HCT116 (cell line): ENCODE data around the gene PIGN. TPM values are rescaled to one million over a fixed set of nuclear protein-coding genes. Genes with fewer than 3 reads are reported as not detected.

Experiments used
- ATAC-seq: fragments of 200-7000 bp; cut with Tn5 transposase; 2 replicates; pipeline ENCODE4 v1.9.1; 2020; ENCODE audit warnings: mild to moderate bottlenecking, moderate library complexity
- BruUV-seq: library from RNA; stranded (reverse); fragments of 400-500 nt; replicated peaks from 2 replicates; lab custom pipeline; 2021; lab: Mats Ljungman, UMichigan
- CTCF ChIA-PET: fragments of 300-600 bp; sonication (Branson Sonifier 250); formaldehyde crosslinking; loops from one replicate; lab custom pipeline; 2021; ENCODE audit warnings: antibody characterized with exemption; lab: Charles Lee
- POLR2A ChIA-PET: fragments of 300-600, 350-600 bp; sonication (Branson Sonifier 250); formaldehyde crosslinking; loops from one replicate; lab custom pipeline; 2021; ENCODE audit warnings: antibody characterized with exemption; lab: Charles Lee
- RAD21 ChIA-PET, 2 experiments: fragments of 300-600 bp; sonication (Branson Sonifier 250); formaldehyde crosslinking; loops; one replicate each; lab custom pipeline; 2023; ENCODE audit warnings: low total read pairs in 2 of 2; ENCODE audit not compliant: uncharacterized antibody in 2 of 2, unreplicated experiment in 2 of 2, low non-redundant PET in 1 of 2; lab: Charles Lee
- DNase-seq: peaks from one replicate; pipeline ENCODE4 v3.0.0-alpha.2; 2010; ENCODE audit warnings: low read depth, low spot score
- H2AFZ ChIP-seq: fragments of 200-600 bp; shearing (Covaris generic), sonication (generic); 2 replicates; pipeline ENCODE4 v1.6.1; 2017; ENCODE audit warnings: low read depth, mixed run types, mixed read lengths, antibody characterized with exemption, low read length; ENCODE audit not compliant: poor library complexity, severe bottlenecking
- H3K27ac ChIP-seq: 2 replicates; pipeline ENCODE4 v1.5.1; 2012; ENCODE audit warnings: low read depth, low read length
- H3K27me3 ChIP-seq: fragments of 200-600 bp; sonication (generic); 2 replicates; pipeline ENCODE4 v1.6.1; 2016; ENCODE audit warnings: mixed run types, low read length, mixed read lengths; ENCODE audit not compliant: insufficient read depth
- H3K36me3 ChIP-seq, 2 experiments: fragments of 200-500 bp in 1 of 2; fragments of 200-600 bp in 1 of 2; sonication (Bioruptor generic) in 1 of 2; sonication (generic) in 1 of 2; 2 replicates each; pipeline versions ENCODE4 v1.5.1 to v1.6.1; 2014 to 2016; ENCODE audit warnings: low read length in 2 of 2, inconsistent platforms in 1 of 2, mixed read lengths in 1 of 2, mixed run types in 1 of 2; ENCODE audit not compliant: insufficient read depth in 2 of 2, control insufficient read depth in 1 of 2
- H3K4me1 ChIP-seq, 2 experiments: fragments of 200-600 bp in 1 of 2; sonication (generic) in 1 of 2; 2 replicates each; pipeline versions ENCODE4 v1.5.1 to v1.6.1; 2012 to 2017; ENCODE audit warnings: low read length in 2 of 2, inconsistent platforms in 1 of 2, mild to moderate bottlenecking in 1 of 2, mixed read lengths in 1 of 2, mixed run types in 1 of 2, moderate library complexity in 1 of 2; ENCODE audit not compliant: insufficient read depth in 2 of 2, control insufficient read depth in 1 of 2
- H3K4me2 ChIP-seq: fragments of 200-600 bp; sonication (generic); 2 replicates; pipeline ENCODE4 v1.6.1; 2017; ENCODE audit warnings: mixed run types, low read length, mixed read lengths
- H3K4me3 ChIP-seq, 2 experiments: fragments of 200-600 bp in 1 of 2; sonication (generic) in 1 of 2; replicated peaks in 1 of 2; 2 replicates each; pipeline ENCODE4 v1.5.1; 2011 to 2016; ENCODE audit warnings: low read length in 2 of 2, control low read depth in 1 of 2, low read depth in 1 of 2, mild to moderate bottlenecking in 1 of 2, mixed read lengths in 1 of 2, mixed run types in 1 of 2
- H3K79me2 ChIP-seq: fragments of 200-600 bp; sonication (generic); 2 replicates; pipeline ENCODE4 v1.6.1; 2017; ENCODE audit warnings: mild to moderate bottlenecking, mixed run types, low read length, moderate library complexity, mixed read lengths; ENCODE audit not compliant: insufficient read depth
- H3K9ac ChIP-seq: fragments of 200-600 bp; sonication (generic); 2 replicates; pipeline ENCODE4 v1.6.1; 2016; ENCODE audit warnings: low read length, mixed read lengths
- H3K9me2 ChIP-seq: fragments of 200-600 bp; sonication (generic), shearing (Covaris generic); 2 replicates; pipeline ENCODE4 v1.6.1; 2017; ENCODE audit warnings: mixed run types, mild to moderate bottlenecking, moderate library complexity; ENCODE audit not compliant: insufficient read depth
- H3K9me3 ChIP-seq, 2 experiments: fragments of 200-500 bp in 1 of 2; fragments of 200-600 bp in 1 of 2; sonication (Bioruptor generic) in 1 of 2; sonication (generic) in 1 of 2; 2 replicates each; pipeline ENCODE4 v1.6.1; 2014 to 2017; ENCODE audit warnings: low read length in 2 of 2, mixed read lengths in 2 of 2, inconsistent platforms in 1 of 2, low read depth in 1 of 2, mild to moderate bottlenecking in 1 of 2, mixed run types in 1 of 2, moderate library complexity in 1 of 2; ENCODE audit not compliant: control insufficient read depth in 1 of 2, insufficient read depth in 1 of 2
- H4K20me1 ChIP-seq: fragments of 200-600 bp; sonication (generic), shearing (Covaris generic); 2 replicates; pipeline ENCODE4 v1.6.1; 2017; ENCODE audit warnings: mixed run types, mild to moderate bottlenecking, moderate library complexity; ENCODE audit not compliant: insufficient read depth
- CBX3 ChIP-seq: IDR thresholded peaks from 2 replicates; pipeline ENCODE4 v1.6.1; 2012; ENCODE audit warnings: low read depth
- CTCF ChIP-seq, 3 experiments: fragments of 200-600 bp in 1 of 3; sonication (generic) in 1 of 3; IDR thresholded peaks in 2 of 3; conservative IDR thresholded peaks in 1 of 3; 2 replicates each; pipeline ENCODE4 v1.5.1; 2012 to 2017; ENCODE audit warnings: low read depth in 2 of 3, low read length in 2 of 3, antibody characterized with exemption in 1 of 3, borderline replicate concordance in 1 of 3, control low read depth in 1 of 3, mild to moderate bottlenecking in 1 of 3, mixed read lengths in 1 of 3, mixed run types in 1 of 3, moderate library complexity in 1 of 3; ENCODE audit not compliant: insufficient read depth in 1 of 3
- EGR1 ChIP-seq: IDR thresholded peaks from 2 replicates; pipeline ENCODE4 v1.6.1; 2012; ENCODE audit warnings: low read depth
- EZH2 ChIP-seq: fragments of 200-600 bp; sonication (generic); IDR thresholded peaks from 2 replicates; pipeline ENCODE4 v1.6.1; 2017; ENCODE audit warnings: antibody characterized with exemption, mixed run types
- EZH2phosphoT487 ChIP-seq: fragments of 200-600 bp; IDR thresholded peaks from 2 replicates; pipeline ENCODE4 v1.6.1; 2018; ENCODE audit warnings: antibody characterized with exemption, borderline replicate concordance
- JUND ChIP-seq: IDR thresholded peaks from 2 replicates; pipeline ENCODE4 v1.6.1; 2012
- POLR2A ChIP-seq: IDR thresholded peaks from 2 replicates; pipeline ENCODE4 v1.7.0; 2011; ENCODE audit warnings: borderline replicate concordance; ENCODE audit not compliant: insufficient read depth, insufficient read length; ENCODE audit errors: extremely low read depth
- SIN3A ChIP-seq: IDR thresholded peaks from 2 replicates; pipeline ENCODE4 v1.6.1; 2012; ENCODE audit warnings: low read depth
- SP1 ChIP-seq: IDR thresholded peaks from 2 replicates; pipeline ENCODE4 v1.6.1; 2012; ENCODE audit warnings: low read depth
- SRF ChIP-seq: IDR thresholded peaks from 2 replicates; pipeline ENCODE4 v1.6.1; 2012; ENCODE audit warnings: low read depth
- YY1 ChIP-seq: IDR thresholded peaks from 2 replicates; pipeline ENCODE4 v1.6.1; 2011; ENCODE audit warnings: low read length, low read depth, moderate library complexity, mild to moderate bottlenecking; ENCODE audit not compliant: insufficient replicate concordance; ENCODE audit errors: extremely low read depth
- ZBTB33 ChIP-seq: IDR thresholded peaks from 2 replicates; pipeline ENCODE4 v1.6.1; 2011; ENCODE audit warnings: mild to moderate bottlenecking, low read length, moderate library complexity; ENCODE audit not compliant: insufficient replicate concordance; ENCODE audit errors: extremely low read depth
- ZNF274 ChIP-seq: fragments of 200-500 bp; sonication (Bioruptor generic); IDR thresholded peaks from 2 replicates; pipeline ENCODE4 v1.6.1; 2014; ENCODE audit warnings: mild to moderate bottlenecking, low read depth, low read length, inconsistent platforms
- intact Hi-C: fragments of 100-400 bp; cut with micrococcal nuclease; formaldehyde crosslinking; loops from 2 replicates; pipeline ENCODE4 v1.10.0; 2022
- total RNA-seq: library from RNA; stranded (reverse); gene quantifications from one replicate; pipeline ENCODE4 v1.2.1, GENCODE V29; 2021; ENCODE audit not compliant: unreplicated experiment
- TF ChIP-seq, protein P1 (sequence below): IDR thresholded peaks from 2 replicates; pipeline ENCODE4 v1.6.1; 2012; ENCODE audit warnings: low read depth

Gene PIGN
- total RNA-seq, 1 experiment from 2014 or later = 12.2 TPM

GRCh38 chr18:62201870-62202269 lies 15.0 kb upstream of the PIGN start:
- Histone ChIP-seq H3K9me2 (no peaks in the 10 kb centered on the region), H3K4me1 (no peaks in the 10 kb centered on the region), H3K36me3 (no peaks in the 10 kb centered on the region), H3K79me2 (peaks cover 79% of the 10 kb centered on the region), H3K27me3 (no peaks in the 10 kb centered on the region), H3K27ac (no peak overlapping the region), H3K9ac (no peak overlapping the region), H3K9me3 (no peaks in the 10 kb centered on the region), H3K4me3 (no peak overlapping the region), H3K4me2 (no peak overlapping the region), H2AFZ (no peak overlapping the region), H4K20me1 (peaks cover 5% of the 10 kb centered on the region; the same call in 1 of the 2 replicates)
- BruUV-seq = no TSS peak
- no peak for TF ChIP-seq EZH2
- no peak for TF ChIP-seq EGR1
- no peak for TF ChIP-seq SP1
- TF ChIP-seq ZNF274 = no peak
- TF ChIP-seq ZBTB33 = no peak
- TF ChIP-seq, protein P1, sequence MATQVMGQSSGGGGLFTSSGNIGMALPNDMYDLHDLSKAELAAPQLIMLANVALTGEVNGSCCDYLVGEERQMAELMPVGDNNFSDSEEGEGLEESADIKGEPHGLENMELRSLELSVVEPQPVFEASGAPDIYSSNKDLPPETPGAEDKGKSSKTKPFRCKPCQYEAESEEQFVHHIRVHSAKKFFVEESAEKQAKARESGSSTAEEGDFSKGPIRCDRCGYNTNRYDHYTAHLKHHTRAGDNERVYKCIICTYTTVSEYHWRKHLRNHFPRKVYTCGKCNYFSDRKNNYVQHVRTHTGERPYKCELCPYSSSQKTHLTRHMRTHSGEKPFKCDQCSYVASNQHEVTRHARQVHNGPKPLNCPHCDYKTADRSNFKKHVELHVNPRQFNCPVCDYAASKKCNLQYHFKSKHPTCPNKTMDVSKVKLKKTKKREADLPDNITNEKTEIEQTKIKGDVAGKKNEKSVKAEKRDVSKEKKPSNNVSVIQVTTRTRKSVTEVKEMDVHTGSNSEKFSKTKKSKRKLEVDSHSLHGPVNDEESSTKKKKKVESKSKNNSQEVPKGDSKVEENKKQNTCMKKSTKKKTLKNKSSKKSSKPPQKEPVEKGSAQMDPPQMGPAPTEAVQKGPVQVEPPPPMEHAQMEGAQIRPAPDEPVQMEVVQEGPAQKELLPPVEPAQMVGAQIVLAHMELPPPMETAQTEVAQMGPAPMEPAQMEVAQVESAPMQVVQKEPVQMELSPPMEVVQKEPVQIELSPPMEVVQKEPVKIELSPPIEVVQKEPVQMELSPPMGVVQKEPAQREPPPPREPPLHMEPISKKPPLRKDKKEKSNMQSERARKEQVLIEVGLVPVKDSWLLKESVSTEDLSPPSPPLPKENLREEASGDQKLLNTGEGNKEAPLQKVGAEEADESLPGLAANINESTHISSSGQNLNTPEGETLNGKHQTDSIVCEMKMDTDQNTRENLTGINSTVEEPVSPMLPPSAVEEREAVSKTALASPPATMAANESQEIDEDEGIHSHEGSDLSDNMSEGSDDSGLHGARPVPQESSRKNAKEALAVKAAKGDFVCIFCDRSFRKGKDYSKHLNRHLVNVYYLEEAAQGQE = no peak
- TF ChIP-seq SIN3A = no peak
- TF ChIP-seq POLR2A = no peak
- no peak for TF ChIP-seq EZH2phosphoT487
- no peak for TF ChIP-seq SRF
- TF ChIP-seq YY1 = no peak
- TF ChIP-seq CTCF (IDR thresholded peaks at IDR 0.05 in 2 of 3, conservative IDR thresholded peaks at IDR 0.05 in 1 of 3; ENCODE audit: borderline replicate concordance in 1 of 3, insufficient read depth in 1 of 3, low read depth in 2 of 3, low read length in 2 of 3) = no peak
- TF ChIP-seq CBX3 = no peak
- TF ChIP-seq JUND = no peak
- ChIA-PET CTCF (no interaction called here), RAD21 (no interaction called here), POLR2A (no interaction called here)
- DNase-seq (no peak), ATAC-seq (no peak)
- intact Hi-C loops = no loop called here
